NCI-H2107 treated with DMSO at 0.1 percent for 48 hours (cell line): ENCODE measurements around the gene SCARB1.
"Not testable (repeated sequence)": the region's sequence is repeated elsewhere in the genome, so short reads cannot be mapped to it uniquely, and the experiment has no call there.

Experiments used
- DNase-seq: peaks from one replicate; lab custom pipeline; 2025; ENCODE audit not compliant: unreplicated experiment; lab: John Stamatoyannopoulos, UW

Gene SCARB1, protein sequence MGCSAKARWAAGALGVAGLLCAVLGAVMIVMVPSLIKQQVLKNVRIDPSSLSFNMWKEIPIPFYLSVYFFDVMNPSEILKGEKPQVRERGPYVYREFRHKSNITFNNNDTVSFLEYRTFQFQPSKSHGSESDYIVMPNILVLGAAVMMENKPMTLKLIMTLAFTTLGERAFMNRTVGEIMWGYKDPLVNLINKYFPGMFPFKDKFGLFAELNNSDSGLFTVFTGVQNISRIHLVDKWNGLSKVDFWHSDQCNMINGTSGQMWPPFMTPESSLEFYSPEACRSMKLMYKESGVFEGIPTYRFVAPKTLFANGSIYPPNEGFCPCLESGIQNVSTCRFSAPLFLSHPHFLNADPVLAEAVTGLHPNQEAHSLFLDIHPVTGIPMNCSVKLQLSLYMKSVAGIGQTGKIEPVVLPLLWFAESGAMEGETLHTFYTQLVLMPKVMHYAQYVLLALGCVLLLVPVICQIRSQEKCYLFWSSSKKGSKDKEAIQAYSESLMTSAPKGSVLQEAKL

DNA sequence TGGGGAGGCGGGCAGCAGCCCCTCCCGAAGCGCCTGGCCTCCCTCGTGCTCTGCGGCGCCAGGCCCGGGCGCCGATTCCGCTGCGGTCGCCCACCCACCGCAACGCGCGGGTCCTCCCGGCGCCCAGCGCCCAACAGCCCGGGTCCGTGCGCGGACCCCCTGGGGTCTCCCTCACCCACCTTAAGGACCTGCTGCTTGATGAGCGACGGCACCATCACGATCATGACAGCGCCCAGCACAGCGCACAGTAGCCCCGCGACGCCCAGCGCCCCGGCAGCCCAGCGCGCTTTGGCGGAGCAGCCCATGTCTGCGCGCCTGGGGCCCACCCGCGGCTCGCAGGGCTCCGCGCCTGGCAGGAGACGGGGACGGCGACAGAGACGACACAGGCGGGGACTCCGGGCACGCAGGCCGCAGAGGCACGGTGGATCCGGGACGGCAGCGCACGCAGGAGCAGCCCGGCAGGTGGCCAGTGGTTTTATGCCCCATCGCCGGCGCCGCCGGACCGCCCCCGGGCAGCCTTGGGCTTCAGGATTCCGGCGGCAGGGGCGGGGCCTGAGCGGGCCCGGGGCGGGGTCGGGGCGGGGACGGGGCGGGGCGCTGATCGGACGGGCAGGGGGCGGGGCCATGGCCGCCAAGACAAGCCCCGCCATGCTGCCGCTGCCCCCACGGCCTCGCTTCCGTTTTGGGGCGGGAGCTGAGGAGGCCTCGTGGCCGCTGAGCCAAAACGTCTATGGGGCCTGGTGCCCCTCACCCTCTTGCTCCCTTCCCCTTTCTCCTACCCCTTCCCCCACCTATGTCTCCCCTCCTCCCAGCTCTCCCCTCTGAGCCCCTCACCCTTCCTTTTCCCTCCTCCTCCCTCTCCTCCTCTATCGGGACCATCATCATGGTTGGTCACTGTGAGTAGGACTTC lies at the start of gene SCARB1:
TSS of gene SCARB1 (minus strand) at position 449 of the 910 bp plus-strand sequence. CDS start at position 305, 144 bp downstream.
- peak; percentile 60 for DNase-seq

- not testable (repeated sequence) for DNase-seq
Measured at GRCh38 chr12:124912529-124913287, 49.0 kb upstream of the SCARB1 start.

DNA sequence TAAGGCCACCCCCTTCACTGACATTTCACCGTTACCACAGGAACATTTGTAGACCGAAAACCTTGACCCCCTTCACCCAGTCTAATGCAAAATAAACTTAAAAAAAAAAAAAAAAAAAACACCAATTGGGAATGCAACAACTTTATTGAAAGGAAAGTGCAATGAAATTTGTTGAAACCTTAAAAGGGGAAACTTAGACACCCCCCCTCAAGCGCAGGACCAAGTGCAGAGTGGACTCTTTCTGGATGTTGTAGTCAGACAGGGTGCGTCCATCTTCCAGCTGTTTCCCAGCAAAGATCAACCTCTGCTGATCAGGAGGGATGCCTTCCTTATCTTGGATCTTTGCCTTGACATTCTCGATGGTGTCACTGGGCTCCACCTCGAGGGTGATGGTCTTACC lies 47.9 kb upstream of the SCARB1 start:
- not testable (repeated sequence) for DNase-seq

DNA sequence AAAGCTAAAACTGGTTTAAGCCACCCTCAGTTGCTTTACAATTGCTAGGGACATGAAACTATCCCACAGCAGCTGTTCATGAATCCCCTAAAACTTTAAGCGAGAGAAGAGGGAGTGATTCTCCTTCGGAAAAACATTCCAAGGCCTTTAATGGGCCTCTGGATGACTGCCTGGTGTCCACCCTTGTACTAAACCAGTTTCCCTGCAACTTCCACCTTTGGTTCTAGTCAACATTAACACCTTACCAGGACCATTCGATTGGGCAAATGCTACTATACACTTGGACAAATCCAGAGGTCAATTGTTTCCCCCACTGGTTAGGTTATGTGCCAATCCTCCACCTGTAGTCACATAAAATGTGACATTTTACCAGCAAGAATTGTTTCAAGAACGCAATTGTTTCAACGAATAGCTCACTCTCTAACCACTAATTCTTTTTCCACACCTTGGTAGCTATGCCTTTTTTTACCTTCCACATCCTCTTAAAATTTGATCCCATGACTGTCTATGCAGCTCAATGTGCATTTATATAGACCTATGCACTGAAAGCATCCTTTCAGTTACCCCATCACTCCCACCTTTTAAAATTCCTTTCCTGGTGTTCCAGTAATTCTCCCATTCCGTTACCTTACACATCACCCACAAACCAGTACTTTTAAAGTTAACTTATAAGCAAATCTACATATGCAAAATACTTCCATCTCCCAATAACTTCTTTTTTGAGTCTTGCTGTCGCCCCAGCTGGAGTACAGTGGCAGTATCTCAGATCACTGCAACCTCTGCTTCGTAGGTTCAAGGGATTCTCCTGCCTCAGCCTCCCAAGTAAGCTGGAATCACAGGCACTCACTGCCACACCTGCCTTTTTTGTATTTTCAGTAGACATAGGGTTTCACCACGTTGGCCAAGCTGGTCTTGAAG lies 47.2 kb upstream of the SCARB1 start:
- no peak for DNase-seq

DNA sequence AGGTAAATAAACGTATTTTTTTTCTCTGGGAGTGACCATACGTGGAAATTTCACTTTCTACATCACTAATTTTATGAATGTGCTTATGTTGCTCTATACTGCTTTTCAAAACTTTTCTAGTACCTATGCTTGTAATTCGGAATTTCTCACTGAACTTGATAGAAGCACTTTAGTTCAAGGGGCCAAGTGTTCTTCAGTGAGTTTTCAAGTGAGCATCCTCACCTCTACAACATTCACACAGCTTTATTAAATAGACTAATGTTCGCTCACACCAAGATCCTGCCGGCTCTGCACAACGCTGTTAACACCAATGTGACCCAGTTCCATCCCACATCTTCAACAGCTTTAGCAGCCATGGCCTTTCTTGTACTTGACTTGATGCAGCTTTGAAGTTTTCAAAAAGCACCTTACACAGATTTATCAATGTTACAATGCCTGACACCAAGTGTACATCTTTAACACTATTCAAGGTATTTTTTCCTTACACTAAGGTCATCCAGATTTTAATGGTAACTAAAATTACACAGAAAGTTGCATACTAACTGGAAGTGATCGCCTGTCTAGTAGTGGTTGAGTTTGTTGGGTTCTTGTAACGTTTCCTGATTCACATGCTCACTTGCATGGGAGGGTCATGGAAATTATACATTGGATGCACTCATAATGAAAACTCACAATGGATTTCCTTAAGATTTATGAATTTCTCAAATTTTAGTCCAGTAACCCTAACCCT lies 46.3 kb upstream of the SCARB1 start:
- DNase-seq = no peak

DNA sequence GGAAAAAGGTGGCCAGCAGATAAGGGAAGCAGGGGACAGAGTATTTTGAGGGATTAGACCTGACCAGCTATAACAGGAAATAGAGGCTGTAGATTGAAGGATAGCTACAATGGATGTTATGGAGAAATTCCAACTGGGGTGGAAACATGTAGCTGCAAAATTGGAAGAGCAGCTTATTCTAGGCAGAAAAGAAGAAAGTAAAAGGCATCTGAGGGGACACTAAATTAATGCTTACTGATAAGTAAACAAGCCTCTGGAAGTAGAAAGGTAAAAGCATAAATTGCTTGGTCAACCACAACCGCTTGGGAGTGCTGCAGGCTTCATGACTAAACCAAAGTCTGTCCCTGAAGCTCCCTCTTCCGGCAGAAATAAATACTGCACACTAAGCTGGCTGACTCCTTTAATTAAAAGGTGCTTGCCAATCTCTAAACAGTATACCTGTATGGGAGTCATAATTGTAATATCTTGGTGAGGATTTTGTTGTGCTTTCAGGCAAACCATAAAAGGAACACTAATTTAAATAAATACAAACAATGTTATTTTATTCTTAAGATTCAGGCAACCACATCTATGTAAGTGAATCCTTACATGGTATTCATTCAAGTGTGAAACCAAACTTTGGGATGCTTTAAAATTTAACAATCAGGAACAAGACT lies 43.1 kb upstream of the SCARB1 start:
- DNase-seq = no peak

- DNase-seq = no peak
Measured at GRCh38 chr12:124904306-124905098, 40.8 kb upstream of the SCARB1 start.

DNA sequence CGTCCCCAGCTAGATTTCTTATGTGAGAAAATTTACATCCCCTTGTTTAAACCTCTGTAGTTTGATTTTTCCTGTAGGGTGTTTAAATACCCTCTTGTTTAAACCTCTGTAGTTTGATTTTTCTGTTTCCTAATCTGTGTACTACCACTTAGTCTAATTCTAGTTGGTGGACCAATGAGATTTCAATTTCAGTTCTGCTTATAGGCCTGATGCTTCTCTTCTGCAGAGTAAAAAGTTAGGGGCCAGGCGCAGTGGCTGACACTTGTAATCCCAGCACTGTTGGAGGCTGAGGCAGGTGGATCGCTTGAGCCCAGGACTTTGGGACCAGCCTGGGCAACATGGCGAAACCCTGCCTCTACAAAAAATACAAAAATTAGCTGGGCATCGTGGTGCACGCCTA lies 39.3 kb upstream of the SCARB1 start:
- no peak for DNase-seq

- DNase-seq = no peak
Measured at GRCh38 chr12:124901003-124901402, 37.3 kb upstream of the SCARB1 start.

DNA sequence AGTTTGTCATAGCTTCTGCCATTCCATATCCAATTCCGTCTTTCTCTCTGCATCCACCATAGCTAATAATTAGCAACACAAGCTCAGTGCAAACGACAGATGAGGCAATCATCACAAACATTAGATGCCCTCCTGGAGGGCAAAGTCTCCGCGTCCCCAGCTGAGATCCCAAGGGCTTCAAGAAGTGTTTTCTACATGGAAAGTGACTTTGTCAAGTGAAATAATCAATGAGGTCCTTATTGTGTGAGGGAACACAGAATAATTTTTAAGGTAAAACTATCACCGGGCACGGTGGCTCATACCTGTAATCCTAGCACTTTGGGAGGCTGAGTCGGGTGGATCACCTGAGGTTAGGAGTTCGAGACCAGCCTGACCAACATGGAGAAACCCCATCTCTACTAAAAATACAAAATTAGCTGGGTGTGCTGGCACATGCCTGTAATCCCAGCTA lies 36.7 kb upstream of the SCARB1 start:
- not testable (repeated sequence) for DNase-seq

GRCh38 chr12:124898923-124899294 lies 35.2 kb upstream of the SCARB1 start:
- no peak for DNase-seq

- peak; percentile 41 for DNase-seq
Measured at GRCh38 chr12:124898200-124898922, 34.7 kb upstream of the SCARB1 start.

DNA sequence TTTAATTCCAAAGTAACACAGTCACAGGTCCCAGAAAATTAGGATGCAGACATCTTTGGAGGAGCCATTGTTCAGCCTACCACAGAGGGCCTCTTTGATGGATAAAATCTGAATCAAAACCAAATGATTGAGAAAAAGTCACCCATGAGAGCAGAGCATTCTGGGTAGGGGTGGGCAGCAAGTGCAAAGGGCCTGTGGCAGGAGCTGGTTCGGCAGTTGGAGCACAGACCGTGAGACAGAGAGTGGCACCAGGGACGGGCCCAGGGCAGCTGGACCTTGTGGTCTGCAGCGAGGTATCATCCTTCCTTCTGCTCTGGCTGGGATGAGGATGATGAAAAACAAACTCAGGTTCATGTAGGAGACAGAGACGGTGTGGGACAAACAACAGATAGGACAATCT lies 32.8 kb upstream of the SCARB1 start:
- DNase-seq = no peak

GRCh38 chr12:124893792-124894516 lies 30.3 kb upstream of the SCARB1 start:
- no peak for DNase-seq

DNA sequence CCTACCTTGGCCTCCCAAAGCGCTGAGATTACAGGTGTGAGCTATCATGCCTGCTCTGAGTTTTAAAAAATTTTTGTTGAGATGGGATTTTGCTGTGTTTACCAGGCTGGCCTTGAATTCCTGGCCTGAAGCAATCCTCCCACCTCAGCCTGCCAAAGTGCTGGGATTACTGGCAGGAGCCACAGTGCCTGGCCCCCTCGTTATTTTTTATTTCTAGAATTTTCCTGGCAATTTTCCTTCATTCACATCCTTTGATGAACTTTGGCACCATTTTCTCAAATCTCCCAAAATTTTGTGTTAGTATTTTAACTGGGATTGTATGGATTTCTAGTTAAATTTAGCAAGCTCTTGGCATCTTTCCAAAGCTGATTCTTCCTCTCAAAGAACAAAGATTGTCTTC lies 24.6 kb upstream of the SCARB1 start:
- no peak for DNase-seq

DNA sequence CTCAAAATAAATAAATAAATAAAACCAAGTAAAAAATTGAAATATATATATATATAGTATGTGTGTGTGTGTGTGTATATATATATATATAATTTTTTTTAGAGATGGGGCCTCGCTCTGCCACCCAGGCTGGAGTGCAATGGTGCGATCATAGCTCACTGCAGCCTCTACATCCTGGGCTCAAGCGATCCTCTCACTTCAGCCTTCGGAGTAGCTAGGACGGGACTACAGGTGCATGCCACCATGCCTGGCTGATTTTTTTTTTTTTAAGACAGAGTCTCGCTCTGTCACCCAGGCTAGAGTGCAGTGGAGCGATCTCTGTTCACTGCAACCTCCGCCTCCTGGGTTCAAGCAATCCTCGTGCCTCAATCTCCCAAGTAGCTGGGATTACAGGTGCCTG lies 24.1 kb upstream of the SCARB1 start:
- not testable (repeated sequence) for DNase-seq
